SK-N-MC (cell line): ENCODE data around the gene POLR3E.

ENCODE experiments used
- EZH2 ChIP-seq: fragments of 200-600 bp; sonication (generic); IDR thresholded peaks from one replicate; pipeline ENCODE4 v1.6.1; 2017; ENCODE audit warnings: antibody characterized with exemption
- POLR2AphosphoS5 ChIP-seq: IDR thresholded peaks from 2 replicates; pipeline ENCODE4 v1.6.1; 2012; ENCODE audit warnings: mild to moderate bottlenecking, low read depth, low read length, borderline replicate concordance

DNA sequence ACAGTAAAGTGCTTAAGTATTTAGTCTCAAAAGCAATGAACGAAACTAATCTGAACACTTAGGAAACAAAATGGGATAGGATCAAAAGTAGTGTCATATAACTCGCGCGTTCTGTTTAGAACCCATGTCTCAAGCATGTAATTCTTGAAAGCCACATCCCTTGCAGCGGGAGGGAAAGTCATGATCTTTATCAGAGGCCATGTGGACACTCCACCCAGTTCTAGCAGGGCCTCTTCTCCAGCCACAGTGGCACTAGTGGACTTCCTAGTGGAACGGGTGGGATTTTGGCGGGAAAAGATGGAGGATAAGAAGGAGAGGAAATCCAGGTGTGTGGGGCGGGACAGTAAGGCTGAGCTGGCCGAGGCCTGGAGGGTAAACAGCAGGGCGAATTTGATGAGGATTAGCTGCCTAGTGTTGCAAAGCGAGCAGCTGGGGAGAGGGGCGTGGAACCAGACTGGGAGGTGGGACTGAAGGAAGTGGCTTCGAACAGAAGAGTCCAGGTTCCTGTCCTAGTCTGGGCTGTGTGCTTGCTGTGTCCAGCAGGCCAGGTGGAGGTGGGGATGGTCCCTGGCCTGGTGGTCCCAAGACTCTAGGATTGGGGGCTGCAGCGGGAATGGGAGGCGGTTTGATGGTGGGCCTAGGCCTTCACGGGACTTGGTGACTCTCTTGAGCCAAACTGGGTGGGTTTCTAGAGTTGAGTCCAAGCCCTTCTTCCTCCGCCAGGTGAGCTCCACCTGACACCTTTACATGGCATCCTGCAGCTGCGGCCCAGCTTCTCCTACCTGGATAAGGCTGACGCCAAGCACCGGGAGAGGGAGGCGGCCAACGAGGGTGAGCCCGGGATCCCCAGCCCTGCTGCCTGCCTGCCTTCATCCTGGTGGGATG lies 15.9 kb downstream of the POLR3E start:
- TF ChIP-seq POLR2AphosphoS5, result no peak
- no peak for TF ChIP-seq EZH2
